Vagina (tissue), 2 donors: Measurements from ENCODE around the gene SOS2. TPM values are rescaled to one million over a fixed set of nuclear protein-coding genes. Genes with fewer than 3 reads are reported as not detected.
"Not testable (repeated sequence)": the region's sequence is repeated elsewhere in the genome, so short reads cannot be mapped to it uniquely, and the experiment has no call there.

Experiments
- DNase-seq, 2 donors: peaks; one replicate each; pipeline ENCODE4 v3.0.0-alpha.2; 2017; ENCODE audit errors: extremely low spot score in 2 of 2
- H3K27ac ChIP-seq: fragments of 200-600 bp; sonication (generic); one replicate; pipeline ENCODE4 v1.5.1; 2019
- H3K27me3 ChIP-seq: fragments of 200-600 bp; sonication (generic); one replicate; pipeline ENCODE4 v1.5.1; 2019
- H3K36me3 ChIP-seq, 2 donors: fragments of 200-600 bp; sonication (generic); one replicate each; pipeline ENCODE4 v1.5.1; 2017 to 2019
- H3K4me1 ChIP-seq: fragments of 200-600 bp; sonication (generic); one replicate; pipeline ENCODE4 v1.5.1; 2019
- H3K4me3 ChIP-seq, 2 donors: fragments of 200-600 bp; sonication (generic); 1 replicate in 1 of 2; 2 replicates in 1 of 2; pipeline ENCODE4 v1.5.1; 2016 to 2019
- H3K9me3 ChIP-seq: fragments of 200-600 bp; sonication (generic); one replicate; pipeline ENCODE4 v1.5.1; 2019
- POLR2A ChIP-seq, 2 donors: fragments of 450-650 bp; IDR thresholded peaks; one replicate each; pipeline ENCODE4 v1.6.1; 2017; ENCODE audit warnings: antibody characterized with exemption in 2 of 2, mild to moderate bottlenecking in 2 of 2, moderate library complexity in 2 of 2
- POLR2AphosphoS5 ChIP-seq, 2 donors: sonication (generic); formaldehyde crosslinking; IDR thresholded peaks; one replicate each; pipeline ENCODE4 v1.9.0; 2017; ENCODE audit warnings: antibody characterized with exemption in 2 of 2, mild to moderate bottlenecking in 2 of 2, low read depth in 1 of 2; ENCODE audit not compliant: insufficient read depth in 1 of 2
- intact Hi-C: fragments of 100-400 bp; cut with DNase I; formaldehyde crosslinking; loops from one replicate; pipeline ENCODE4 v1.15.1; 2023
- total RNA-seq: library from RNA; depleted of rRNA; stranded (reverse); fragments of >200 nt; gene quantifications from one replicate; pipeline ENCODE4 v1.2.3, GENCODE V29; 2016
- TF ChIP-seq, protein P1 (sequence below), 3 experiments: fragments of 450-650 bp in 2 of 3; fragments of 200-600 bp in 1 of 3; sonication (generic) in 1 of 3; IDR thresholded peaks; one replicate each; pipeline ENCODE4 v1.5.1; 2017 to 2019; ENCODE audit warnings: antibody characterized with exemption in 3 of 3, mild to moderate bottlenecking in 2 of 3, moderate library complexity in 2 of 3

Gene SOS2
- total RNA-seq, 1 donor from 2014 or later: 23.8 TPM

DNA sequence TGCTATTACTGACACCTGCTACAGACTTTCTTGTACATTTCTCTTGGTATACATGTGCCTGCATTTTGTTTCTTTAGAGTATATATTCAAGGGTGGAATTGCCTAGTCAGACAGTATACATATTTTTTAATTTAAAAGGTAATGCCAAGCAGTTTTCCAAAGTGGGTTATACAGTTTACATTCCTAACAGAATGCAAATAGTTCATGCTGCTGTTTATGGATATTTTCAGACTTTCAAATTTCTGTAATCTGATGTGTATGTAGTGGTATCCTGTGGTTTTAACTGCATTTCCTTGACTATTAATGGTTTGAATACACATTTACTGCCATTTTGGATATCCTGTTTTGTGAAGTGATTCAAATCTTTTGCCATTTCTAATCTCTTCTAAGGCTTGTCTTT is 59.5 kb downstream of the SOS2 start:
- intact Hi-C loops: no loop called here
- DNase-seq: no peak
- H3K4me3 ChIP-seq: no peak overlapping the region
- no peaks in the 10 kb centered on the region for H3K27me3 ChIP-seq
- H3K4me1 ChIP-seq: no peaks in the 10 kb centered on the region
- no peaks in the 10 kb centered on the region for H3K9me3 ChIP-seq
- H3K27ac ChIP-seq: no peak overlapping the region
- H3K36me3 ChIP-seq: peaks cover 0 to 10% of the 10 kb centered on the region in 2 donors
- TF ChIP-seq, protein P1, sequence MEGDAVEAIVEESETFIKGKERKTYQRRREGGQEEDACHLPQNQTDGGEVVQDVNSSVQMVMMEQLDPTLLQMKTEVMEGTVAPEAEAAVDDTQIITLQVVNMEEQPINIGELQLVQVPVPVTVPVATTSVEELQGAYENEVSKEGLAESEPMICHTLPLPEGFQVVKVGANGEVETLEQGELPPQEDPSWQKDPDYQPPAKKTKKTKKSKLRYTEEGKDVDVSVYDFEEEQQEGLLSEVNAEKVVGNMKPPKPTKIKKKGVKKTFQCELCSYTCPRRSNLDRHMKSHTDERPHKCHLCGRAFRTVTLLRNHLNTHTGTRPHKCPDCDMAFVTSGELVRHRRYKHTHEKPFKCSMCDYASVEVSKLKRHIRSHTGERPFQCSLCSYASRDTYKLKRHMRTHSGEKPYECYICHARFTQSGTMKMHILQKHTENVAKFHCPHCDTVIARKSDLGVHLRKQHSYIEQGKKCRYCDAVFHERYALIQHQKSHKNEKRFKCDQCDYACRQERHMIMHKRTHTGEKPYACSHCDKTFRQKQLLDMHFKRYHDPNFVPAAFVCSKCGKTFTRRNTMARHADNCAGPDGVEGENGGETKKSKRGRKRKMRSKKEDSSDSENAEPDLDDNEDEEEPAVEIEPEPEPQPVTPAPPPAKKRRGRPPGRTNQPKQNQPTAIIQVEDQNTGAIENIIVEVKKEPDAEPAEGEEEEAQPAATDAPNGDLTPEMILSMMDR (IDR thresholded peaks at IDR 0.05): no peak
- TF ChIP-seq POLR2AphosphoS5 (IDR thresholded peaks at IDR 0.05; ENCODE audit: insufficient read depth in 1 of 2, low read depth in 1 of 2): no peak
- no peak for TF ChIP-seq POLR2A (IDR thresholded peaks at IDR 0.05)

DNA sequence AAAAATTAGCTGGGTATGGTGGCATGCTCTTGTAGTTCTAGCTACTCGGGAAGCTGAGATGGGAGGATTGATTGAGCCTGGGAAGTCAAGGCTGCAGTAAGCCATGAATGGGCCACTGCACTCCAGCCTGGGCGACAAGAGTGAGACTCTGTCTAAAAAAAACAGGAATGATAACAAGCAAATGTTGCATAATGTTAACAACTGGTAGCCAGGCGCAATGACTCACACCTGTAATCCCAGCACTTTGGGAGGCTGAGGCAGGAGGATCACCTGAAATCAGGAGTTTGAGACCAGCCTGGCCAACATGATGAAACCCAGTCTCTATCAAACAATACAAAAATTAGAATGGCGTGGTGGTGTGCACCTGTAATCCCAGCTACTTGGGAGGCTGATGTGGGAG is 64.0 kb downstream of the SOS2 start:
- H3K4me1 ChIP-seq, H3K27ac ChIP-seq, DNase-seq, H3K9me3 ChIP-seq, intact Hi-C loops, H3K4me3 ChIP-seq, H3K27me3 ChIP-seq, H3K36me3 ChIP-seq: not testable (repeated sequence)

DNA sequence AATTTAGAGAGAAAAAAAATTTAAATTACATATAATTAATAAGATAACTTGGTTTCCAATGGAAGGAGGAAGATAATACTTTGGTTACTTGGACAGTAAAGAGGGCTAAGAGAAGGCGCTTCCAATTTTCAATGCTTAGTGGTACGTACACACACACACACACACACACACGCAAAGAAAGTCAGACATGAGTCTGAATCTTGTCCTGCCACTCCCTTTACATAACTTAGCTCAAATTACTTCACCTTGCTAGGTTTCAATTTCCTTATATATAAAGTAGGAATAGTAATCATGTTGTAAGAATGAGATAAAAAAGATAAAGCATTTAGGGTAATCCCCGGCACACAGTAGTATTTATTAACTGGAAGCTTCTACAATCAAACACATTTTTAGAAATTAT is 75.3 kb downstream of the SOS2 start:
- Histone ChIP-seq H3K36me3 (peaks cover 0 to 40% of the 10 kb centered on the region in 2 donors), H3K9me3 (no peaks in the 10 kb centered on the region), H3K27ac (no peak overlapping the region), H3K27me3 (no peaks in the 10 kb centered on the region), H3K4me1 (no peaks in the 10 kb centered on the region), H3K4me3 (no peak overlapping the region)
- DNase-seq: no peak
- intact Hi-C loops: no loop called here
- TF ChIP-seq POLR2AphosphoS5 (IDR thresholded peaks at IDR 0.05; ENCODE audit: insufficient read depth in 1 of 2, low read depth in 1 of 2) (no peak), POLR2A (IDR thresholded peaks at IDR 0.05) (no peak)
- TF ChIP-seq, protein P1 (IDR thresholded peaks at IDR 0.05): no peak

DNA sequence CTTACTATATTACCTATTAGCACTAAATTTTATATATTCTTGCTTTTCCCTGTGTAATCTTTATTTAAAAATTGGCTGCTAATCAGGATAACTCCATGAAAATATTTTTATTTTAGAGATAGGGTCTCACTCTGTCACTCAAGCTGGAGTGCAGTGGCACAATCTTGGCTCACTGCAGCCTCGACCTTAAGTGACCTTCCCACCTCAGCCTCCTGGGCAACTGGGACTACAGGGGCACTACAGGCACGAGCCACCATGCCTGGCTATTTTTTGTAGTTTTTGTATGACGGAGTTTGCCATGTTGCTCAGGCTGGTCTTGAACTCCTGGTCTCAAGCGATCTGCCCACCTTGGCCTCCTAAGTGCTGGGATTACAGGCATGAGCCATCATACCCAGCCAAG is 82.6 kb downstream of the SOS2 start:
- Histone ChIP-seq H3K27me3 (no peaks in the 10 kb centered on the region), H3K4me3 (no peak overlapping the region), H3K36me3 (peaks cover 0 to 29% of the 10 kb centered on the region in 2 donors), H3K27ac (no peak overlapping the region), H3K9me3 (no peaks in the 10 kb centered on the region), H3K4me1 (no peaks in the 10 kb centered on the region)
- intact Hi-C loops: no loop called here
- DNase-seq: no peak
- no peak for TF ChIP-seq POLR2A (IDR thresholded peaks at IDR 0.05)
- no peak for TF ChIP-seq POLR2AphosphoS5 (IDR thresholded peaks at IDR 0.05; ENCODE audit: insufficient read depth in 1 of 2, low read depth in 1 of 2)
- TF ChIP-seq, protein P1 (IDR thresholded peaks at IDR 0.05): no peak

DNA sequence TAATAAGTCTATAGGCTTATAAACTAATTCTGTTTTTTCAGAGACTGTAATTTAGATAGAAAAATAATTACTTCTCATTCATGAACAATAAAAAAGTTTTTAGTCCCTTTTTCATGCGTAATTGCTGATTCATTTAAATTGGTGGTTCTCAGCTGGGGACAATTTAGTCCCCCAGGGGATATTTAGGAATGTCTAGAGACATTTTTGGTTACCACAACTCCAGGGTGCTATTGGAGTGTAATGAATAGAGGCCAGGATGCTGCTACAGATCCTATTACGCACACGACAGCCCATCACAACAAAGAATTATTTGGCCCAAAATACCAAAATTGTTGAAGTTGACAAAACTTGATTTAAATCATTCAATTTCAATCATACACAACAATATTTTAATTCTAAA is 92.2 kb downstream of the SOS2 start:
- Histone ChIP-seq H3K27me3 (no peaks in the 10 kb centered on the region), H3K9me3 (no peaks in the 10 kb centered on the region), H3K27ac (no peak overlapping the region), H3K36me3 (no peaks in the 10 kb centered on the region), H3K4me1 (no peaks in the 10 kb centered on the region), H3K4me3 (no peak overlapping the region)
- intact Hi-C loops: no loop called here
- no peak for TF ChIP-seq POLR2AphosphoS5 (IDR thresholded peaks at IDR 0.05; ENCODE audit: insufficient read depth in 1 of 2, low read depth in 1 of 2)
- no peak for TF ChIP-seq POLR2A (IDR thresholded peaks at IDR 0.05)
- TF ChIP-seq, protein P1 (IDR thresholded peaks at IDR 0.05): no peak
- DNase-seq: no peak

DNA sequence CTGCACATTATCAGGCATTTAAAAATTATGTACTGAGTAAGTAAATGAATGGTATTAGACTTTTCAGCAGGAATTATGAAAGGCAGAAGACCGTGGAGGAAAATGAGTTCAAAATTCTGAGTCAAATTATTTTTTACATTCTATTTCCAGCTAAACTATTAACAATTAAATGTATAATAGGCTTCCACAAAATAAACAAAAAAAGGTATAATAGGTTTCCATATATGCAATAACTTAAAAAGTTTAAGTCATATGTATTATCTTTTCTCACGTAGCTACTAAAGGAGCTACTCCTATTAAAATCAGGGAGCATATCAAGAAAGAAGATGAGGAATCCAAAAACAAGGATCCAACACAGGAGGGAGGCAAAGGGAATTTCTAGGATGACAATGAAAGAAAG is 103.6 kb downstream of the SOS2 start:
- no peak overlapping the region for H3K4me3 ChIP-seq
- no peaks in the 10 kb centered on the region for H3K27me3 ChIP-seq
- H3K4me1 ChIP-seq: no peaks in the 10 kb centered on the region
- no peak overlapping the region for H3K27ac ChIP-seq
- no peak for TF ChIP-seq POLR2A (IDR thresholded peaks at IDR 0.05)
- TF ChIP-seq, protein P1 (IDR thresholded peaks at IDR 0.05): no peak
- TF ChIP-seq POLR2AphosphoS5 (IDR thresholded peaks at IDR 0.05; ENCODE audit: insufficient read depth in 1 of 2, low read depth in 1 of 2): no peak
- H3K9me3 ChIP-seq: no peaks in the 10 kb centered on the region
- H3K36me3 ChIP-seq: peaks cover 0 to 14% of the 10 kb centered on the region in 2 donors
- intact Hi-C loops: no loop called here
- no peak for DNase-seq
